ENCODE data around the gene CROT.

DNA sequence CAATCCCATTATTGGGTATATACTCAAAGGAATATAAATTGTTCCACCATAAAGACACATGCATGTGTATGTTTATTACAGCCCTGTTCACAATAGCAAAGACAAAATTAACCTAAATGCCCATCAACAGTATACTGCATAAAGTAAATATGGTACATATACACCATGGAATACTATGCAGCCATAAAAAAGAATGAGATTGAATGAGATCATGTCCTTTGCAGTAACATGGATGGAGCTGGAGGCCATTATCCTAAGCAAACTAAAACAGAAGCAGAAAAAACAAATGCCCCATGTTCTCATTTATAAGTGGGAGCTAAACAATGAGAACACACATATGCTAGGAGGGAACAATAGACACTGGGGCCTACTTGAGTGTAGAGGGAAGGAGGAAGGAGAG, 44.7 kb upstream of the CROT start:
- TF ChIP-seq, protein P1, sequence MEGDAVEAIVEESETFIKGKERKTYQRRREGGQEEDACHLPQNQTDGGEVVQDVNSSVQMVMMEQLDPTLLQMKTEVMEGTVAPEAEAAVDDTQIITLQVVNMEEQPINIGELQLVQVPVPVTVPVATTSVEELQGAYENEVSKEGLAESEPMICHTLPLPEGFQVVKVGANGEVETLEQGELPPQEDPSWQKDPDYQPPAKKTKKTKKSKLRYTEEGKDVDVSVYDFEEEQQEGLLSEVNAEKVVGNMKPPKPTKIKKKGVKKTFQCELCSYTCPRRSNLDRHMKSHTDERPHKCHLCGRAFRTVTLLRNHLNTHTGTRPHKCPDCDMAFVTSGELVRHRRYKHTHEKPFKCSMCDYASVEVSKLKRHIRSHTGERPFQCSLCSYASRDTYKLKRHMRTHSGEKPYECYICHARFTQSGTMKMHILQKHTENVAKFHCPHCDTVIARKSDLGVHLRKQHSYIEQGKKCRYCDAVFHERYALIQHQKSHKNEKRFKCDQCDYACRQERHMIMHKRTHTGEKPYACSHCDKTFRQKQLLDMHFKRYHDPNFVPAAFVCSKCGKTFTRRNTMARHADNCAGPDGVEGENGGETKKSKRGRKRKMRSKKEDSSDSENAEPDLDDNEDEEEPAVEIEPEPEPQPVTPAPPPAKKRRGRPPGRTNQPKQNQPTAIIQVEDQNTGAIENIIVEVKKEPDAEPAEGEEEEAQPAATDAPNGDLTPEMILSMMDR (IDR thresholded peaks at IDR 0.05): no peak
- no peak for TF ChIP-seq POLR2A (IDR thresholded peaks at IDR 0.05)
